Thoracic aorta (tissue), 2 donors: Measurements from ENCODE around the gene KDM2B. TPM values are rescaled to one million over a fixed set of nuclear protein-coding genes. Genes with fewer than 3 reads are reported as not detected.

Source experiments
- ATAC-seq: fragments of 150-250 bp; one replicate; pipeline ENCODE4 v1.8.0; 2017; ENCODE audit warnings: low read depth; ENCODE audit not compliant: insufficient number of reproducible peaks, low FRiP score
- DNase-seq: peaks from one replicate; pipeline ENCODE4 v3.0.0-alpha.2; 2020; ENCODE audit warnings: low spot score
- H3K27ac ChIP-seq, 2 donors: fragments of 200-600 bp; sonication (generic); 1 replicate in 1 of 2; 2 replicates in 1 of 2; pipeline ENCODE4 v1.5.1; 2016; ENCODE audit warnings: mild to moderate bottlenecking in 2 of 2, moderate library complexity in 2 of 2
- H3K27me3 ChIP-seq: fragments of 200-600 bp; sonication (generic); replicated peaks from 2 replicates; pipeline ENCODE4 v1.6.0; 2016; ENCODE audit warnings: mild to moderate bottlenecking; ENCODE audit not compliant: insufficient read depth
- H3K36me3 ChIP-seq: fragments of 200-600 bp; sonication (generic); one replicate; pipeline ENCODE4 v1.5.1; 2016
- H3K4me1 ChIP-seq, 2 donors: fragments of 200-600 bp; sonication (generic); 1 replicate in 1 of 2; 2 replicates in 1 of 2; pipeline versions ENCODE4 v1.5.1 to v1.6.0; 2016; ENCODE audit warnings: low read depth in 2 of 2, mild to moderate bottlenecking in 1 of 2; ENCODE audit not compliant: control insufficient read depth in 1 of 2
- H3K4me3 ChIP-seq: fragments of 200-600 bp; sonication (generic); 2 replicates; pipeline ENCODE4 v1.5.1; 2016; ENCODE audit warnings: mild to moderate bottlenecking
- H3K9me3 ChIP-seq: fragments of 200-600 bp; sonication (generic); 2 replicates; pipeline ENCODE4 v1.5.1; 2016
- CTCF ChIP-seq: fragments of 200-600 bp; sonication (generic); IDR thresholded peaks from one replicate; pipeline ENCODE4 v1.5.1; 2019; ENCODE audit warnings: antibody characterized with exemption
- total RNA-seq, 2 donors: library from RNA; depleted of rRNA; stranded (reverse); fragments of >200 nt; gene quantifications; one replicate each; pipeline versions ENCODE4 v1.1.0 to v1.2.3, GENCODE V29; 2016

Gene KDM2B
- total RNA-seq, 2 donors from 2014 or later: 15.0 to 22.5 TPM

- no peaks in the 10 kb centered on the region for H3K9me3 ChIP-seq
- H3K36me3 ChIP-seq: peaks cover 15% of the 10 kb centered on the region
- no peak overlapping the region for H3K4me3 ChIP-seq
- H3K4me1 ChIP-seq: peaks cover 13 to 16% of the 10 kb centered on the region in 2 donors
- no peak overlapping the region for H3K27ac ChIP-seq
- DNase-seq: no peak
- no peak for TF ChIP-seq CTCF
- no peak for ATAC-seq
- no peaks in the 10 kb centered on the region for H3K27me3 ChIP-seq
Measured at GRCh38 chr12:121405211-121405610, 175.6 kb downstream of the KDM2B start.

GRCh38 chr12:121404734-121405133, 176.1 kb downstream of the KDM2B start:
- no peak for TF ChIP-seq CTCF
- H3K36me3 ChIP-seq: peaks cover 15% of the 10 kb centered on the region
- H3K27me3 ChIP-seq: no peaks in the 10 kb centered on the region
- H3K27ac ChIP-seq: no peak overlapping the region
- DNase-seq (no peak), ATAC-seq (no peak)
- no peaks in the 10 kb centered on the region for H3K9me3 ChIP-seq
- H3K4me3 ChIP-seq: no peak overlapping the region
- peaks cover 13 to 16% of the 10 kb centered on the region in 2 donors for H3K4me1 ChIP-seq

- no peaks in the 10 kb centered on the region for H3K27me3 ChIP-seq
- no peak overlapping the region for H3K4me3 ChIP-seq
- peaks cover 15% of the 10 kb centered on the region for H3K36me3 ChIP-seq
- DNase-seq: no peak
- H3K4me1 ChIP-seq: peaks cover 13 to 22% of the 10 kb centered on the region in 2 donors
- no peak for TF ChIP-seq CTCF
- no peak for ATAC-seq
- H3K27ac ChIP-seq: no peak overlapping the region
- H3K9me3 ChIP-seq: no peaks in the 10 kb centered on the region
Measured at GRCh38 chr12:121403721-121404120, 177.1 kb downstream of the KDM2B start.

- DNase-seq: no peak
- Histone ChIP-seq H3K27me3 (no peaks in the 10 kb centered on the region), H3K27ac (peak overlapping the region; percentile 72 to 87), H3K36me3 (peaks cover 5% of the 10 kb centered on the region), H3K4me3 (peak overlapping the region; percentile 76), H3K4me1 (peaks cover 13 to 26% of the 10 kb centered on the region in 2 donors), H3K9me3 (no peaks in the 10 kb centered on the region)
- peak; percentile 29 for ATAC-seq
- TF ChIP-seq CTCF: no peak
Measured at GRCh38 chr12:121400332-121401139, 180.3 kb downstream of the KDM2B start.

- ATAC-seq: peak; percentile 97
- H3K36me3 ChIP-seq: peaks cover under 1% of the 10 kb centered on the region
- H3K27ac ChIP-seq: peak within 1 kb of the TSS; percentile 72 to 87
- H3K9me3 ChIP-seq: no peaks in the 10 kb centered on the region
- TF ChIP-seq CTCF: no peak
- DNase-seq: peak; percentile 91
- peaks cover 13 to 26% of the 10 kb centered on the region in 2 donors for H3K4me1 ChIP-seq
- H3K4me3 ChIP-seq: peak within 1 kb of the TSS; percentile 76
- no peaks in the 10 kb centered on the region for H3K27me3 ChIP-seq
Measured at GRCh38 chr12:121399391-121400331, 181.2 kb downstream of the KDM2B start, which contains the start of gene RNF34. Gene RNF34 (plus strand): TSS chr12:121400118. CDS start chr12:121400213, 95 bp downstream.
